GM19351 (cell line): Measurements from ENCODE around the gene NCK1.
"Not testable (repeated sequence)": the region's sequence is repeated elsewhere in the genome, so short reads cannot be mapped to it uniquely, and the experiment has no call there.

ENCODE experiments used
- ATAC-seq: cut with Tn5 transposase; IDR thresholded peaks from one replicate; pipeline ENCODE4 v1.9.1; 2021; ENCODE audit warnings: mild to moderate bottlenecking, moderate library complexity; ENCODE audit not compliant: unreplicated experiment

The NCK1 gene

DNA sequence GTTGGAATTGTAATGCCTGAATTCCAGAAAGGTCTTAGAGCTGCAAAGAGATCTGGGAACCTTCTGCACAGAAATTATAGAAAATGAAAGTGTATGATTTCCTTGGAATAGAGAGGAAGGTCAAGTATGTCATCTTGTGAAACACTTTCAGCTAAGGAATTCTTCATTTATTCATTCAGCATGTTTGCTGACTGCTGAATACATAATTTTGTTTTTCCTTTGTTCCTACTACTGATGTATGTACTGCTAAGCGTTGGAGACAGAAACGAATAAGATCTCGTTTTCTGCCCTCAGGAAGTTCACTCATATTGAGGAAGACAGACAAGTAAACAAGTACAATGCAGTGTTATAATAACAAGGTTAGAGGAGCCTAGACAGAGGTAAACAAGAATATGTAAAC, 81.4 kb downstream of the NCK1 start:
- no peak for ATAC-seq

DNA sequence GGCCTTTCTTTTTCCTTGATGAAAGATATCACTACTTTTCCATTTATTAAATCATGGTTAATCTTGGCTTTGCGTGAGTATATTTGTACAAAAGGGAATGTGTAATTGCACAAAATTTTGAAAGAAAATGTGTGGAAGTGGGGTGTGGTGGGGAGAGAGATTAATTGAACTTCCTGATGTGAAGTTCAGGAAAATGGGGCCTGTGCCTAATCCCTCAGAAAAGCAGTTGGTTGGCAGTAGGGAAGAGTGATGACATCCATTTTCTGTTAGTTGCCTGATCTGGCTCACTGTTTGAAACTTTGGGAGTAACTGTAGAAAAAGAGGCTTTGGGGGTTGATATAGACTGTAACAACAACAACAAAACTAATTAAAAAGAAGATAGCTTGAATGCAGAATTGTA, 85.0 kb downstream of the NCK1 start:
- ATAC-seq: no peak

GRCh38 chr3:136947477-136947876, 85.5 kb downstream of the NCK1 start:
- ATAC-seq: no peak

GRCh38 chr3:136949146-136949545, 87.1 kb downstream of the NCK1 start:
- ATAC-seq: no peak

DNA sequence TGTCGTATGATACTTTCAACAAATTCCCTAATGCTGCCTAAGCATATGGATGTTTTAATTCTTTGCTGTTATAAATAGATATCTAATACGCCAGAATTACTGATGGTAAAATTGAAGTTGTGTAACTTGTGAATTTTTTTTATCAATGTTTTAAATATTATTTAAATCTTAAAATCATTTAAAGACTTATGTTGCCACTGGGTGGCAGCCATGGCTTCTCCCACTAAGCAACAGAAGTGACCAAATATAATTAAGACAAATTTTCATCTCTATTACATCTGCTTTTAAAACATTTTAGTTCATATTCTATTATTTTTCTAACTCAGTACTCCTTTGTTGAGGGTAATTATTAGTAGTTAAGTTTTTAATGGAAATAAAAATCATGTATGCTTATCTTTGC, 87.7 kb downstream of the NCK1 start:
- no peak for ATAC-seq

DNA sequence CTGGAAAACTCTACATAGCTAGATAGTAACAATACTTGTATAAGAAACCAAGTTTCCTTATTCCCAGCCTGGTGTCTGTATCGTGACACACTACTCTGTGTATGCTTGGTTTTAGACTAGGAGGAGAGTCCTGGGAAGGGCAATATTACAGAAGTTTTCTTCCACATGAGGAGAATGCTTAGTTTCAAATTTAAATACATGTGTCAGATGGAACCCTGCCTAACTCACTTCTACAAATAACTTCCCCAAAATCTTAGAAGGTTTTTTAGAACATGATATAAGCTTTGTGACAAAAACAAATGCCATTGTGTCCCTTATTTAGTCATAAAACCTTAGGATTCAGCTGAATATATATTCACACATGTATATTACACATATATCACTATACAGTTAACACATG, 88.6 kb downstream of the NCK1 start:
- ATAC-seq: no peak

- no peak for ATAC-seq
These were observed 90.3 kb downstream of the NCK1 start for GRCh38 chr3:136952292-136952691.

DNA sequence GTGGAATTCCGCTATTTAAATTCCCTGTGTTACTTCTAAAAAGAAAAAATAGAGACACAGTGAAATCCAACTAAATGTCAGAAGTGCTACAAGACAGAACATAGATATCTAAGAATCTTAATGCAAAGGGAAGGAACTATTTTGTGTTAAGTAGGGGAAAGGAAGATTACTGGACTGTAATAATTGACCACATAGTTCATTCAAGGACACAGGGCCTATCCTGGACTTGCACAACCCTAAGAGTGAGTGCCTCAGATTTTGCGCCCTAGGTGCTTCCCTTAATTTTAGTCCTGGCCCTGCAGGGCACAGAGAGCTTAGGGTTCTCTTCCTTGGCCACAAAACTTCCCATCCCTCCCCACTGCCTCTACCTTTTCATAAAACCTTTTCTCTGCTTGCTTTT, 92.2 kb downstream of the NCK1 start:
- ATAC-seq: no peak

DNA sequence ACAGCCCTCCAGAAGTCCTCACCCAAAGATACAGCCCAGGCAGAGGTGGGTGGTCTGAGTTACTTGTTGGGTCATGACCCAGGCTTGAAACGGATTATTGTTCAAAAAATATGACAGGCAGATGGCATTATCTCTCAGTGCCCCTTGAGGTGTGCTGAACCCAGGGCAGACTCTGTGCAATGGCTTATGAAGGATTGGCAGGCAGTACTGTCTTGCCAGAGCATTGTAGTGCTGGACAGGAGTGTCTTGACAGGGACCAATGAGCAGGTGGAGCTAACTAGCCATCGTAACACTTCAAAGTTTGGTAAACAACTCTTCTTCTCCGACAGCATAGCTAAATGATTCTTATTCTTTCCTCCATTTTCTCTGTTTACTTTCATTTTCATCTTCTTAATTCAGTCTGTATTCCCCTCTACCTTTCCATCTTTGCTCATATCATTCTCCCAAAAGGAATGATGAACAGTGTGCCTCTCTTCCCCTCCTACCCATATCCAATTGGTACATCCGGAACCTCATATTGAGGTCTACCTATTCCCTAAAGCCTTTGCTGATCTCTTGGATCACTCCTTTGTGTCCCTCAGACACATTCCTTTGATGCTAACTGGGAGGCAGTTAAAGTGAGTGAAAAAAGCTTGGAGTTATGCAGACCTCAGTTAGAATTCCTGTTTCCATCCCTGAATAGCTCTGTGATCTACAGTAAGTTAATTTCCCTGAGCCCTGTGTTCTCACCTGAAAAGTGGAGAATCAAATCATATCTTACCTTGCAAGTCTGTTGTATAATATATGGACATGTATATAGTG, 93.2 kb downstream of the NCK1 start:
- ATAC-seq: no peak

- ATAC-seq: no peak
These were observed 93.8 kb downstream of the NCK1 start for GRCh38 chr3:136955813-136956212.

DNA sequence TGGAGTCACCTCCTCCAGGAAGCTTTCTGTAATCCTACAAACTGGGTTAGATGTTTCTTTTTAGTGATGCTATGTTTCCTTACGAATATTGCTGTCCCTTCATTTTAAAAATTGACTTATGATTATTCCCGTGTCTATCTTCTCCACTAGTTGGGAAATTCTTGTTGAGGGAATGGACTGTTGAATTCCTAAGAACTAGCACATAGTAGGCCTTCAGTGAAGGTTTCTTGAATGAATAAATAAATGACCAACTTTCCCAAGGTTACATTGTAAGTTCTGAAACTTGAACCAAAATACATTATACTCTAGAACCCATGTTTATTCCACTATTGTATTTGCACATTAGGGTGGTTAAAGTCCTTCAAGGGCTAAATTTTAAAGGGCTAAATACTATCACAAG, 95.0 kb downstream of the NCK1 start:
- ATAC-seq: no peak

- ATAC-seq: no peak
These were observed 95.8 kb downstream of the NCK1 start, which contains the start of gene IL20RB for GRCh38 chr3:136957751-136958288. Gene IL20RB (plus strand): TSS chr3:136957983. CDS start chr3:136958114, 131 bp downstream.

GRCh38 chr3:136958939-136959338, 96.9 kb downstream of the NCK1 start:
- ATAC-seq: no peak

DNA sequence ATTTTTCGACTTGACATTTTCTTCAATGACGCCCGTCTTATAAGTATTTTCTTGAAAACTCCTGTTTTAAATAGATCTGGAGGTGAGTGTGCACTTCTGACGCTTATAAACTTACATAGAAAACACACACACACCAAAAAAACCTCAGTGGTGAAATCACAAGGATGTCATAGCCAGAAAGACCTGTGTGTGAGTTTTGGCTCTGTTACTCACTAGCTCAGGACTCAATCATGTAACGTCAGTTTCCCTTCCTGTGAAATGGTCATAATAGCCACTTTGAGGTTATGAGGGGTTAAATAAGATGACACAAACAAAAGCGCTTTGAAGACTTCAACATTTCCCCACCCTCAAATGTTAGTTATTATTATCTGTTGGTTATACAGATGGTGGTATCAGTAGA, 97.6 kb downstream of the NCK1 start:
- ATAC-seq: no peak

- ATAC-seq: no peak
These were observed 99.1 kb downstream of the NCK1 start for GRCh38 chr3:136960838-136961836.

- ATAC-seq: no peak
These were observed 100.9 kb downstream of the NCK1 start for GRCh38 chr3:136962927-136963326.

GRCh38 chr3:136969539-136969938, 107.5 kb downstream of the NCK1 start:
- not testable (repeated sequence) for ATAC-seq

DNA sequence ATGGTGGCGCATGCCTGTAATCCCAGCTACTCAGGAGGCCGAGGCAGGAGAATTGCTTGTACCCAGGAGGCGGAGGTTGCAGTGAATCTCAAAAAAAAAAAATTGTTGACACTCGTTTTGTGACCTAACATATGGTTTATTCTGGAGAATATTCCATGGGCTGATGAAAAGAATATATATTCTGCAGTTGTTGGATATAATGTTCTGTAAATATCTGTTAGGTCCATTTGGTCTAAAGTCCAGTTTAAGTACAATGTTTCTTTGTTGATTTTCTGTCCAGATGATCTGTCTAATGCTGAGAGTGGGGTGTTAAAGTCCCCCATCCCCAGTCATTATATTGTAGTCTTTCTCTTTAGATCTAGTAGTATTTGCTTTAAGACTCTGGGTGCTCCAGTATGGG, 111.3 kb downstream of the NCK1 start:
- ATAC-seq: no peak

DNA sequence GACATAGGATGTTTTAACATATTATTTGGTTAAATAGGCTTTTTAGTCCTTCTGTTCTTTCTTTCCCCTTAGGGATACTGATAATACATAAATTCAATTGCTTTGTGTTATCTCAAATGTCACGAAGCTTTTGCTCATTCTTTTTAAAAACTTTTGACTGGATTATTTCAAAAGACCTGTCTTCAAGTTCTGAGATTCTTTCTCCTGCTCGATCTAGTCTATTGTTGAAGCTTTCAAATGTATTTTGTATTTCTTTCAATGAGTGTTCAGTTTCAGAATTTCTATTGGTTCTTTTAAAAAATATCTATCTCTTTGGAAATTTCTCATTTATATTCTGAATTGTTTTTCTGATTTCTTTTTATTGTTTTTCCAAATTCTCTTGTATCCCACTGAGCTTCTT, 112.7 kb downstream of the NCK1 start:
- ATAC-seq: no peak

GRCh38 chr3:136979204-136979603, 117.2 kb downstream of the NCK1 start:
- no peak for ATAC-seq

DNA sequence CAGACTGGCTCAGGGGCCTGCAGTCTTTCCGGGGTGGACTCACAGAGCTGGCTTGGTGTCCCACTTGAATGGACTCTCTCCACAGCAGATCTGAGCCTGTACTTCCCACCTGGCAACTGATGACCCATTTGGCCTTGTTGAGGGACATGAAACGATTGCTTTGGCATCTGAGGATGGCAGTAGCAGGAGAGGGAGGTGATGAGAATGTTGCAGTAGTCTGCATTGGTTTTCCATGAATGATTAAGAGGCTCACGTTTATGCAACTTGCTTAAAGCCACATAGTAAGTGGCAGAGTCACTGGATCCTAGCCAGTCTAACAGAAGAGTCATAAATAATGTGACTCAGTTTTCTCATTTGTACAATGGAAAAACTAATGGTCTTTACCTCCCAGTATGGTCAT, 117.7 kb downstream of the NCK1 start:
- ATAC-seq: no peak

GRCh38 chr3:136982033-136982432, 120.0 kb downstream of the NCK1 start:
- ATAC-seq: no peak
